ENCODE measurements around the gene EEFSEC.

Gene EEFSEC

GRCh38 chr3:128402998-128403397 is 249.7 kb downstream of the EEFSEC start:
- DNase-seq, result no peak

GRCh38 chr3:128404276-128405068 is 251.2 kb downstream of the EEFSEC start:
- DNase-seq, result no peak

GRCh38 chr3:128405554-128406277 is 252.4 kb downstream of the EEFSEC start:
- DNase-seq, result no peak

- no peak for DNase-seq
These were observed 254.0 kb downstream of the EEFSEC start for GRCh38 chr3:128407247-128407646.

- DNase-seq, result no peak
These were observed 254.9 kb downstream of the EEFSEC start for GRCh38 chr3:128408012-128408692.

- no peak for DNase-seq
These were observed 255.7 kb downstream of the EEFSEC start for GRCh38 chr3:128408693-128409623.

- DNase-seq, result no peak
These were observed 256.6 kb downstream of the EEFSEC start for GRCh38 chr3:128409624-128410581.

GRCh38 chr3:128410669-128411573 is 257.6 kb downstream of the EEFSEC start:
- DNase-seq, result no peak

- DNase-seq, result no peak
These were observed 258.3 kb downstream of the EEFSEC start for GRCh38 chr3:128411574-128412064.

GRCh38 chr3:128412180-128413002 is 259.1 kb downstream of the EEFSEC start:
- no peak for DNase-seq

- DNase-seq, result no peak
These were observed 259.7 kb downstream of the EEFSEC start for GRCh38 chr3:128413003-128413370.

GRCh38 chr3:128413413-128414205 is 260.3 kb downstream of the EEFSEC start:
- no peak for DNase-seq

GRCh38 chr3:128415200-128415772 is 262.0 kb downstream of the EEFSEC start:
- no peak for DNase-seq

GRCh38 chr3:128415773-128416577 is 262.7 kb downstream of the EEFSEC start:
- DNase-seq, result no peak

GRCh38 chr3:128416578-128417211 is 263.4 kb downstream of the EEFSEC start:
- DNase-seq, result no peak

- DNase-seq, result no peak
These were observed 265.6 kb downstream of the EEFSEC start for GRCh38 chr3:128418900-128419299.

GRCh38 chr3:128419311-128419710 is 266.0 kb downstream of the EEFSEC start:
- no peak for DNase-seq

Measured in RPMI8226 (cell line).